Subcutaneous abdominal adipose tissue (tissue), 5 donors: ENCODE measurements around the gene ECM2.

Experiments used
- H3K27ac ChIP-seq: one replicate; pipeline ENCODE4 v1.7.0; 2013; ENCODE audit warnings: low read depth, mild to moderate bottlenecking, inconsistent platforms, low read length, moderate library complexity
- H3K27me3 ChIP-seq, 5 donors: one replicate each; pipeline ENCODE4 v1.7.0; 2013; ENCODE audit warnings: low read length in 5 of 5, inconsistent platforms in 1 of 5; ENCODE audit not compliant: control insufficient read depth in 5 of 5, insufficient read depth in 4 of 5
- H3K36me3 ChIP-seq, 5 donors: one replicate each; pipeline ENCODE4 v1.7.0; 2013; ENCODE audit warnings: low read length in 5 of 5; ENCODE audit not compliant: control insufficient read depth in 5 of 5, insufficient read depth in 5 of 5
- H3K4me1 ChIP-seq, 5 donors: one replicate each; pipeline ENCODE4 v1.7.0; 2013; ENCODE audit warnings: low read length in 5 of 5, mild to moderate bottlenecking in 3 of 5, moderate library complexity in 1 of 5; ENCODE audit not compliant: control insufficient read depth in 5 of 5, insufficient read depth in 5 of 5
- H3K4me3 ChIP-seq, 5 donors: one replicate each; pipeline ENCODE4 v1.7.0; 2013; ENCODE audit warnings: low read length in 5 of 5, low read depth in 1 of 5
- H3K9ac ChIP-seq, 5 donors: one replicate each; pipeline ENCODE4 v1.7.0; 2013; ENCODE audit warnings: low read length in 5 of 5, mild to moderate bottlenecking in 4 of 5, moderate library complexity in 3 of 5
- H3K9me3 ChIP-seq, 5 donors: one replicate each; pipeline ENCODE4 v1.7.0; 2013; ENCODE audit warnings: low read length in 5 of 5; ENCODE audit not compliant: control insufficient read depth in 5 of 5
- donor health status: healthy.
- donor health status: healthy.
- donor health status: healthy.
- donor health status: healthy.
- donor health status: healthy.

The ECM2 gene

GRCh38 chr9:92478783-92479182 is 57.0 kb downstream of the ECM2 start:
- no peaks in the 10 kb centered on the region for H3K27me3 ChIP-seq
- H3K9ac ChIP-seq, result no peak overlapping the region
- H3K9me3 ChIP-seq, result no peaks in the 10 kb centered on the region
- no peak overlapping the region for H3K27ac ChIP-seq
- no peak overlapping the region for H3K4me3 ChIP-seq
- peaks cover 0 to 16% (median 9%) of the 10 kb centered on the region in 5 donors for H3K4me1 ChIP-seq
- no peaks in the 10 kb centered on the region for H3K36me3 ChIP-seq

GRCh38 chr9:92476962-92477361 is 58.8 kb downstream of the ECM2 start:
- peaks cover 0 to 5% (median 0%) of the 10 kb centered on the region in 5 donors for H3K36me3 ChIP-seq
- peaks cover 0 to 10% (median 6%) of the 10 kb centered on the region in 5 donors for H3K4me1 ChIP-seq
- H3K27ac ChIP-seq, result no peak overlapping the region
- no peak overlapping the region for H3K4me3 ChIP-seq
- H3K9me3 ChIP-seq, result no peaks in the 10 kb centered on the region
- no peak overlapping the region for H3K9ac ChIP-seq
- H3K27me3 ChIP-seq, result no peaks in the 10 kb centered on the region

- Histone ChIP-seq H3K27ac (no peak overlapping the region), H3K27me3 (no peaks in the 10 kb centered on the region), H3K36me3 (peaks cover 0 to 5% (median 0%) of the 10 kb centered on the region in 5 donors), H3K4me3 (no peak overlapping the region), H3K9me3 (no peaks in the 10 kb centered on the region), H3K9ac (no peak overlapping the region), H3K4me1 (no peaks in the 10 kb centered on the region)
These were observed 61.2 kb downstream of the ECM2 start for GRCh38 chr9:92474587-92474986.

- H3K9ac ChIP-seq, result no peak overlapping the region
- peaks cover 0 to 2% (median 0%) of the 10 kb centered on the region in 5 donors for H3K4me1 ChIP-seq
- H3K9me3 ChIP-seq, result no peaks in the 10 kb centered on the region
- no peaks in the 10 kb centered on the region for H3K27me3 ChIP-seq
- peaks cover 0 to 5% (median 0%) of the 10 kb centered on the region in 5 donors for H3K36me3 ChIP-seq
- H3K4me3 ChIP-seq, result no peak overlapping the region
- H3K27ac ChIP-seq, result no peak overlapping the region
These were observed 67.6 kb downstream of the ECM2 start for GRCh38 chr9:92468206-92468605.

GRCh38 chr9:92467511-92467910 is 68.3 kb downstream of the ECM2 start:
- Histone ChIP-seq H3K9ac (no peak overlapping the region), H3K27ac (no peak overlapping the region), H3K4me1 (peaks cover 0 to 2% (median 0%) of the 10 kb centered on the region in 5 donors), H3K4me3 (no peak overlapping the region), H3K9me3 (no peaks in the 10 kb centered on the region), H3K36me3 (peaks cover 0 to 3% (median 0%) of the 10 kb centered on the region in 5 donors), H3K27me3 (no peaks in the 10 kb centered on the region)

GRCh38 chr9:92467041-92467440 is 68.7 kb downstream of the ECM2 start:
- Histone ChIP-seq H3K27ac (no peak overlapping the region), H3K4me1 (peaks cover 0 to 2% (median 0%) of the 10 kb centered on the region in 5 donors), H3K36me3 (peaks cover 0 to 3% (median 0%) of the 10 kb centered on the region in 5 donors), H3K27me3 (no peaks in the 10 kb centered on the region), H3K9me3 (no peaks in the 10 kb centered on the region), H3K9ac (no peak overlapping the region), H3K4me3 (no peak overlapping the region)

- Histone ChIP-seq H3K27ac (no peak overlapping the region), H3K9ac (no peak overlapping the region), H3K36me3 (no peaks in the 10 kb centered on the region), H3K9me3 (no peaks in the 10 kb centered on the region), H3K4me1 (peaks cover 0 to 2% (median 0%) of the 10 kb centered on the region in 5 donors), H3K27me3 (no peaks in the 10 kb centered on the region), H3K4me3 (no peak overlapping the region)
These were observed 71.8 kb downstream of the ECM2 start for GRCh38 chr9:92463984-92464383.

- H3K27ac ChIP-seq, result no peak overlapping the region
These were observed 72.4 kb downstream of the ECM2 start for GRCh38 chr9:92463387-92463786.

GRCh38 chr9:92457576-92457975 is 78.2 kb downstream of the ECM2 start:
- no peaks in the 10 kb centered on the region for H3K36me3 ChIP-seq
- no peak overlapping the region for H3K4me3 ChIP-seq
- H3K9ac ChIP-seq, result no peak overlapping the region
- no peaks in the 10 kb centered on the region for H3K9me3 ChIP-seq
- H3K4me1 ChIP-seq, result peaks cover 0 to 4% (median 0%) of the 10 kb centered on the region in 5 donors
- H3K27ac ChIP-seq, result no peak overlapping the region
- no peaks in the 10 kb centered on the region for H3K27me3 ChIP-seq

More at GRCh38 chr9:92463387-92463786, 72.4 kb downstream of the ECM2 start:
- peaks cover 0 to 2% (median 0%) of the 10 kb centered on the region in 5 donors for H3K4me1 ChIP-seq
- no peaks in the 10 kb centered on the region for H3K27me3 ChIP-seq
- no peaks in the 10 kb centered on the region for H3K36me3 ChIP-seq
- H3K4me3 ChIP-seq, result no peak overlapping the region
- H3K9me3 ChIP-seq, result no peaks in the 10 kb centered on the region
- no peak overlapping the region for H3K9ac ChIP-seq

GRCh38 chr9:92455217-92455616 is 80.6 kb downstream of the ECM2 start:
- Histone ChIP-seq H3K4me1 (peaks cover 0 to 4% (median 0%) of the 10 kb centered on the region in 5 donors), H3K27ac (no peak overlapping the region), H3K4me3 (no peak overlapping the region), H3K9me3 (no peaks in the 10 kb centered on the region), H3K36me3 (no peaks in the 10 kb centered on the region), H3K27me3 (no peaks in the 10 kb centered on the region), H3K9ac (no peak overlapping the region)

GRCh38 chr9:92446536-92446935 is 89.3 kb downstream of the ECM2 start:
- Histone ChIP-seq H3K27ac (no peak overlapping the region), H3K36me3 (no peaks in the 10 kb centered on the region), H3K4me3 (no peak overlapping the region), H3K4me1 (no peaks in the 10 kb centered on the region), H3K27me3 (no peaks in the 10 kb centered on the region), H3K9ac (no peak overlapping the region), H3K9me3 (no peaks in the 10 kb centered on the region)
